WTC11 (cell line): ENCODE results near the gene JMJD8. TPM values are rescaled to one million over a fixed set of nuclear protein-coding genes. Genes with fewer than 3 reads are reported as not detected.

Experiments used
- ATAC-seq: fragments of 200-7000 bp; cut with Tn5 transposase; 2 replicates; pipeline ENCODE4 v1.10.0; 2021; ENCODE audit warnings: mild to moderate bottlenecking, moderate library complexity
- CTCF ChIA-PET: fragments of 300-600 bp; sonication (Branson Sonifier 250); formaldehyde crosslinking; loops from one replicate; lab custom pipeline; 2021; ENCODE audit warnings: antibody characterized with exemption; lab: Charles Lee
- POLR2A ChIA-PET: fragments of 350-600 bp; sonication (Branson Sonifier 250); formaldehyde crosslinking; loops from one replicate; lab custom pipeline; 2021; ENCODE audit warnings: antibody characterized with exemption; lab: Charles Lee
- DNase-seq: peaks from one replicate; pipeline ENCODE4 v3.0.0; 2021; ENCODE audit warnings: low spot score
- H3K27ac Mint-ChIP-seq: 2 replicates; pipeline ENCODE4 v1.8.0; 2021; ENCODE audit warnings: mixed read lengths
- H3K27me3 Mint-ChIP-seq: 2 replicates; pipeline ENCODE4 v1.8.0; 2021; ENCODE audit warnings: low read depth, mild to moderate bottlenecking, moderate library complexity, mixed read lengths
- H3K36me3 Mint-ChIP-seq: 2 replicates; pipeline ENCODE4 v1.8.0; 2021; ENCODE audit warnings: mixed read lengths
- H3K4me1 Mint-ChIP-seq: 2 replicates; pipeline ENCODE4 v1.8.0; 2022; ENCODE audit warnings: mixed read lengths
- H3K4me3 Mint-ChIP-seq: 2 replicates; pipeline ENCODE4 v1.8.0; 2021; ENCODE audit warnings: mild to moderate bottlenecking, moderate library complexity, mixed read lengths
- H3K9me3 Mint-ChIP-seq: 2 replicates; pipeline ENCODE4 v1.8.0; 2021; ENCODE audit warnings: mixed read lengths
- ESRRA ChIP-seq: sonication (generic); formaldehyde crosslinking; IDR thresholded peaks from 2 replicates; pipeline ENCODE4 v1.8.1; 2022; ENCODE audit warnings: mild to moderate bottlenecking, missing genetic modification reagents, borderline replicate concordance
- ETV6 ChIP-seq: sonication (generic); formaldehyde crosslinking; IDR thresholded peaks from 2 replicates; pipeline ENCODE4 v1.8.1; 2022; ENCODE audit warnings: mild to moderate bottlenecking, missing genetic modification reagents
- FOXP4 ChIP-seq: sonication (generic); formaldehyde crosslinking; IDR thresholded peaks from 2 replicates; pipeline ENCODE4 v1.8.0; 2022; ENCODE audit warnings: mild to moderate bottlenecking, missing genetic modification reagents
- GABPB1 ChIP-seq: sonication (generic); formaldehyde crosslinking; IDR thresholded peaks from 2 replicates; pipeline ENCODE4 v1.8.1; 2023; ENCODE audit warnings: mild to moderate bottlenecking, missing genetic modification reagents
- HMGXB4 ChIP-seq: sonication (generic); formaldehyde crosslinking; IDR thresholded peaks from 2 replicates; pipeline ENCODE4 v1.8.1; 2023; ENCODE audit warnings: mild to moderate bottlenecking, moderate library complexity, missing genetic modification reagents
- IRF2 ChIP-seq: sonication (generic); formaldehyde crosslinking; IDR thresholded peaks from 2 replicates; pipeline ENCODE4 v1.8.0; 2022; ENCODE audit warnings: low read depth, missing genetic modification reagents, borderline replicate concordance
- JAZF1 ChIP-seq: fragments of 250-450 bp; sonication (Bioruptor Pico); IDR thresholded peaks from 2 replicates; pipeline ENCODE4 v1.9.0; 2021; ENCODE audit warnings: moderate library complexity, mild to moderate bottlenecking, inconsistent platforms
- KAT7 ChIP-seq: sonication (generic); formaldehyde crosslinking; IDR thresholded peaks from 2 replicates; pipeline ENCODE4 v1.8.1; 2023; ENCODE audit warnings: missing genetic modification reagents, mild to moderate bottlenecking, borderline replicate concordance
- MYBL2 ChIP-seq: sonication (generic); formaldehyde crosslinking; IDR thresholded peaks from 2 replicates; pipeline ENCODE4 v1.8.1; 2023; ENCODE audit warnings: mild to moderate bottlenecking, moderate library complexity, missing genetic modification reagents
- NFATC4 ChIP-seq: fragments of 250-450 bp; sonication (Bioruptor Pico); IDR thresholded peaks from 2 replicates; pipeline ENCODE4 v1.9.0; 2021; ENCODE audit warnings: mild to moderate bottlenecking
- NR1H2 ChIP-seq: sonication (generic); formaldehyde crosslinking; IDR thresholded peaks from 2 replicates; pipeline ENCODE4 v1.9.0; 2021; ENCODE audit warnings: mild to moderate bottlenecking, moderate library complexity, missing genetic modification reagents
- RELA ChIP-seq: sonication (generic); formaldehyde crosslinking; IDR thresholded peaks from 2 replicates; pipeline ENCODE4 v1.8.1; 2022; ENCODE audit warnings: missing genetic modification reagents, mild to moderate bottlenecking, borderline replicate concordance
- RORB ChIP-seq: fragments of 250-450 bp; sonication (Bioruptor Pico); IDR thresholded peaks from 2 replicates; pipeline ENCODE4 v1.9.0; 2021; ENCODE audit warnings: mild to moderate bottlenecking
- SOX15 ChIP-seq: fragments of 250-450 bp; sonication (Bioruptor Pico); IDR thresholded peaks from 2 replicates; pipeline ENCODE4 v1.9.0; 2021; ENCODE audit warnings: mild to moderate bottlenecking
- SP1 ChIP-seq: sonication (generic); formaldehyde crosslinking; conservative IDR thresholded peaks from 2 replicates; pipeline ENCODE4 v1.8.1; 2022; ENCODE audit warnings: missing genetic modification reagents
- TP53 ChIP-seq: sonication (generic); formaldehyde crosslinking; IDR thresholded peaks from 2 replicates; pipeline ENCODE4 v1.8.1; 2023; ENCODE audit warnings: mild to moderate bottlenecking, missing genetic modification reagents
- ZBTB21 ChIP-seq: sonication (generic); formaldehyde crosslinking; IDR thresholded peaks from 2 replicates; pipeline ENCODE4 v1.8.1; 2023; ENCODE audit warnings: mild to moderate bottlenecking, missing genetic modification reagents, borderline replicate concordance
- ZNF219 ChIP-seq: sonication (generic); formaldehyde crosslinking; IDR thresholded peaks from 2 replicates; pipeline ENCODE4 v1.8.0; 2023; ENCODE audit warnings: missing genetic modification reagents, mild to moderate bottlenecking, borderline replicate concordance
- ZNF263 ChIP-seq: sonication (generic); formaldehyde crosslinking; IDR thresholded peaks from 2 replicates; pipeline ENCODE4 v1.8.1; 2022; ENCODE audit warnings: low read depth, mild to moderate bottlenecking, moderate library complexity, missing genetic modification reagents
- ZSCAN18 ChIP-seq: fragments of 250-450 bp; sonication (Bioruptor Pico); IDR thresholded peaks from 2 replicates; pipeline ENCODE4 v2.1.2; 2022; ENCODE audit warnings: mild to moderate bottlenecking, moderate library complexity
- total RNA-seq: library from RNA; stranded (reverse); gene quantifications from 3 replicates; pipeline ENCODE4 v1.2.3, GENCODE V29; 2021
- TF ChIP-seq, protein P1 (sequence below): sonication (generic); formaldehyde crosslinking; IDR thresholded peaks from 2 replicates; pipeline ENCODE4 v1.8.0; 2023; ENCODE audit warnings: missing genetic modification reagents, mild to moderate bottlenecking, borderline replicate concordance
- TF ChIP-seq, protein P2 (sequence below): sonication (generic); formaldehyde crosslinking; IDR thresholded peaks from 2 replicates; pipeline ENCODE4 v1.8.1; 2023; ENCODE audit warnings: mild to moderate bottlenecking, missing genetic modification reagents
- TF ChIP-seq, protein P3 (sequence below): fragments of 250-450 bp; sonication (Bioruptor Pico); IDR thresholded peaks from 2 replicates; pipeline ENCODE4 v1.9.0; 2021; ENCODE audit warnings: moderate library complexity, mild to moderate bottlenecking, inconsistent platforms, borderline replicate concordance

Gene JMJD8
- total RNA-seq, 1 experiment from 2014 or later = 61.2 TPM

- TF ChIP-seq ETV6 (CRISPR knock-in tag) = peak; percentile 63; the same call in 1 of the 2 replicates
- peak; percentile 41 for TF ChIP-seq GABPB1 (CRISPR knock-in tag)
- no peak for TF ChIP-seq RORB (CRISPR knock-in tag)
- TF ChIP-seq, protein P1, sequence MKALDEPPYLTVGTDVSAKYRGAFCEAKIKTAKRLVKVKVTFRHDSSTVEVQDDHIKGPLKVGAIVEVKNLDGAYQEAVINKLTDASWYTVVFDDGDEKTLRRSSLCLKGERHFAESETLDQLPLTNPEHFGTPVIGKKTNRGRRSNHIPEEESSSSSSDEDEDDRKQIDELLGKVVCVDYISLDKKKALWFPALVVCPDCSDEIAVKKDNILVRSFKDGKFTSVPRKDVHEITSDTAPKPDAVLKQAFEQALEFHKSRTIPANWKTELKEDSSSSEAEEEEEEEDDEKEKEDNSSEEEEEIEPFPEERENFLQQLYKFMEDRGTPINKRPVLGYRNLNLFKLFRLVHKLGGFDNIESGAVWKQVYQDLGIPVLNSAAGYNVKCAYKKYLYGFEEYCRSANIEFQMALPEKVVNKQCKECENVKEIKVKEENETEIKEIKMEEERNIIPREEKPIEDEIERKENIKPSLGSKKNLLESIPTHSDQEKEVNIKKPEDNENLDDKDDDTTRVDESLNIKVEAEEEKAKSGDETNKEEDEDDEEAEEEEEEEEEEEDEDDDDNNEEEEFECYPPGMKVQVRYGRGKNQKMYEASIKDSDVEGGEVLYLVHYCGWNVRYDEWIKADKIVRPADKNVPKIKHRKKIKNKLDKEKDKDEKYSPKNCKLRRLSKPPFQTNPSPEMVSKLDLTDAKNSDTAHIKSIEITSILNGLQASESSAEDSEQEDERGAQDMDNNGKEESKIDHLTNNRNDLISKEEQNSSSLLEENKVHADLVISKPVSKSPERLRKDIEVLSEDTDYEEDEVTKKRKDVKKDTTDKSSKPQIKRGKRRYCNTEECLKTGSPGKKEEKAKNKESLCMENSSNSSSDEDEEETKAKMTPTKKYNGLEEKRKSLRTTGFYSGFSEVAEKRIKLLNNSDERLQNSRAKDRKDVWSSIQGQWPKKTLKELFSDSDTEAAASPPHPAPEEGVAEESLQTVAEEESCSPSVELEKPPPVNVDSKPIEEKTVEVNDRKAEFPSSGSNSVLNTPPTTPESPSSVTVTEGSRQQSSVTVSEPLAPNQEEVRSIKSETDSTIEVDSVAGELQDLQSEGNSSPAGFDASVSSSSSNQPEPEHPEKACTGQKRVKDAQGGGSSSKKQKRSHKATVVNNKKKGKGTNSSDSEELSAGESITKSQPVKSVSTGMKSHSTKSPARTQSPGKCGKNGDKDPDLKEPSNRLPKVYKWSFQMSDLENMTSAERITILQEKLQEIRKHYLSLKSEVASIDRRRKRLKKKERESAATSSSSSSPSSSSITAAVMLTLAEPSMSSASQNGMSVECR (CRISPR knock-in tag) = no peak
- TF ChIP-seq ZBTB21 (CRISPR knock-in tag) = peak; percentile 41; the same call in 1 of the 2 replicates
- TF ChIP-seq HMGXB4 = peak; percentile 70
- TF ChIP-seq ZNF263 = peak; percentile 25; the same call in 1 of the 2 replicates
- TF ChIP-seq TP53 (CRISPR knock-in tag) = 0 out of 2 replicates have a peak, but pooled peaks have one; percentile 18
- TF ChIP-seq, protein P2, sequence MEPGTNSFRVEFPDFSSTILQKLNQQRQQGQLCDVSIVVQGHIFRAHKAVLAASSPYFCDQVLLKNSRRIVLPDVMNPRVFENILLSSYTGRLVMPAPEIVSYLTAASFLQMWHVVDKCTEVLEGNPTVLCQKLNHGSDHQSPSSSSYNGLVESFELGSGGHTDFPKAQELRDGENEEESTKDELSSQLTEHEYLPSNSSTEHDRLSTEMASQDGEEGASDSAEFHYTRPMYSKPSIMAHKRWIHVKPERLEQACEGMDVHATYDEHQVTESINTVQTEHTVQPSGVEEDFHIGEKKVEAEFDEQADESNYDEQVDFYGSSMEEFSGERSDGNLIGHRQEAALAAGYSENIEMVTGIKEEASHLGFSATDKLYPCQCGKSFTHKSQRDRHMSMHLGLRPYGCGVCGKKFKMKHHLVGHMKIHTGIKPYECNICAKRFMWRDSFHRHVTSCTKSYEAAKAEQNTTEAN = no peak; the same call in 1 of the 2 replicates
- TF ChIP-seq SP1 (CRISPR knock-in tag) = peak; percentile 89
- TF ChIP-seq SOX15 (CRISPR knock-in tag) = no peak
- no peak for TF ChIP-seq NR1H2 (CRISPR knock-in tag)
- peak; percentile 10; the same call in 1 of the 2 replicates for TF ChIP-seq ESRRA (CRISPR knock-in tag)
Measured at GRCh38 chr16:641326-642188, 42.6 kb downstream of the JMJD8 start, which contains the start of gene MCRIP2 (continued).

GRCh38 chr16:640614-641013 lies 43.5 kb downstream of the JMJD8 start:
- Mint-ChIP-seq H3K27me3 (peaks cover 4% of the 10 kb centered on the region; the same call in 1 of the 2 replicates), H3K27ac (no peak overlapping the region), H3K4me1 (peaks cover 26% of the 10 kb centered on the region), H3K36me3 (no peaks in the 10 kb centered on the region), H3K4me3 (peak overlapping the region; percentile 51), H3K9me3 (no peaks in the 10 kb centered on the region)
- ChIA-PET POLR2A (no interaction called here), CTCF (no interaction called here)
- DNase-seq (no peak), ATAC-seq (no peak)
- TF ChIP-seq SP1 (CRISPR knock-in tag) (no peak), ZNF219 (no peak), KAT7 (CRISPR knock-in tag) (no peak), RELA (CRISPR knock-in tag) (no peak), NFATC4 (CRISPR knock-in tag) (no peak), ZSCAN18 (no peak), IRF2 (CRISPR knock-in tag) (no peak), MYBL2 (CRISPR knock-in tag) (no peak), JAZF1 (CRISPR knock-in tag) (no peak), FOXP4 (CRISPR knock-in tag) (no peak)
- TF ChIP-seq, protein P3, sequence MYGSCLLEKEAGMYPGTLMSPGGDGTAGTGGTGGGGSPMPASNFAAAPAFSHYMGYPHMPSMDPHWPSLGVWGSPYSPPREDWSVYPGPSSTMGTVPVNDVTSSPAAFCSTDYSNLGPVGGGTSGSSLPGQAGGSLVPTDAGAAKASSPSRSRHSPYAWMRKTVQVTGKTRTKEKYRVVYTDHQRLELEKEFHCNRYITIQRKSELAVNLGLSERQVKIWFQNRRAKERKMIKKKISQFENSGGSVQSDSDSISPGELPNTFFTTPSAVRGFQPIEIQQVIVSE (CRISPR knock-in tag) = no peak
